H1 (cell line): ENCODE data around the gene C5AR1.

ENCODE experiments used
- CHD1 ChIP-seq: IDR thresholded peaks from 2 replicates; pipeline ENCODE4 v1.6.1; 2012; ENCODE audit warnings: low read depth, low read length, improper control_type of control experiment
- CREB1 ChIP-seq: IDR thresholded peaks from 2 replicates; pipeline ENCODE4 v1.6.1; 2012; ENCODE audit warnings: inconsistent platforms
- CTCF ChIP-seq, 3 experiments: IDR thresholded peaks; 1 replicate in 2 of 3; 2 replicates in 1 of 3; pipeline versions ENCODE4 v1.5.1 to v1.6.1; 2011; ENCODE audit warnings: low read length in 3 of 3, mild to moderate bottlenecking in 3 of 3, inconsistent platforms in 2 of 3, low read depth in 1 of 3, moderate library complexity in 1 of 3; ENCODE audit not compliant: insufficient read depth in 1 of 3; ENCODE audit errors: control extremely low read depth in 1 of 3
- EP300 ChIP-seq, 2 experiments: IDR thresholded peaks; 1 replicate in 1 of 2; 2 replicates in 1 of 2; pipeline ENCODE4 v1.6.1; 2011 to 2012; ENCODE audit warnings: low read depth in 2 of 2, low read length in 2 of 2, mild to moderate bottlenecking in 2 of 2, borderline replicate concordance in 1 of 2, inconsistent platforms in 1 of 2, moderate library complexity in 1 of 2
- EZH2 ChIP-seq: fragments of 200-600 bp; sonication (generic); IDR thresholded peaks from 2 replicates; pipeline ENCODE4 v1.7.1; 2012; ENCODE audit warnings: low read depth, mild to moderate bottlenecking, moderate library complexity, low read length, inconsistent platforms; ENCODE audit not compliant: severe bottlenecking
- HDAC6 ChIP-seq: IDR thresholded peaks from one replicate; pipeline ENCODE4 v1.7.1; 2012; ENCODE audit warnings: low read depth, mild to moderate bottlenecking, inconsistent platforms, low read length, moderate library complexity
- KDM1A ChIP-seq: fragments of 200-600, 300-600 bp; sonication (generic); IDR thresholded peaks from 2 replicates; pipeline ENCODE4 v1.7.1; 2016; ENCODE audit warnings: mild to moderate bottlenecking, low read length, borderline replicate concordance
- SP1 ChIP-seq: IDR thresholded peaks from 2 replicates; pipeline ENCODE4 v1.6.1; 2011; ENCODE audit warnings: low read depth, low read length
- USF2 ChIP-seq: IDR thresholded peaks from 2 replicates; pipeline ENCODE4 v1.6.1; 2011; ENCODE audit warnings: low read length, improper control_type of control experiment

GRCh38 chr19:47339196-47339880 is 29.7 kb downstream of the C5AR1 start:
- no peak for TF ChIP-seq CREB1
- TF ChIP-seq KDM1A, result 0 out of 2 replicates have a peak, but pooled peaks have one; percentile 34
- TF ChIP-seq HDAC6, result no peak
- TF ChIP-seq USF2, result no peak
- no peak for TF ChIP-seq CTCF (IDR thresholded peaks at IDR 0.05; ENCODE audit: control extremely low read depth in 1 of 3, insufficient read depth in 1 of 3, low read depth in 1 of 3, low read length in 3 of 3)
- TF ChIP-seq SP1, result no peak
- TF ChIP-seq EP300 (IDR thresholded peaks at IDR 0.05; ENCODE audit: borderline replicate concordance in 1 of 2, low read depth in 2 of 2, low read length in 2 of 2), result no peak
- no peak for TF ChIP-seq EZH2
- no peak for TF ChIP-seq CHD1
